Panc1 (cell line): ENCODE data around the gene SCGB1D1.

ENCODE experiments used
- CTCF ChIP-seq: fragments of 450-650 bp; IDR thresholded peaks from 2 replicates; pipeline ENCODE4 v1.5.1; 2017; ENCODE audit warnings: mild to moderate bottlenecking
- POLR2AphosphoS5 ChIP-seq: IDR thresholded peaks from 2 replicates; pipeline ENCODE4 v1.6.1; 2012; ENCODE audit warnings: mild to moderate bottlenecking, low read depth, low read length, moderate library complexity
- TCF7L2 ChIP-seq: IDR thresholded peaks from 2 replicates; pipeline ENCODE4 v1.6.1; 2011; ENCODE audit warnings: mild to moderate bottlenecking, low read depth, low read length, inconsistent platforms

- no peak for TF ChIP-seq CTCF
- no peak for TF ChIP-seq POLR2AphosphoS5
- no peak for TF ChIP-seq TCF7L2
These were observed 3.9 kb downstream of the SCGB1D1 start for GRCh38 chr11:62193952-62194351.
